HepG2 (cell line): ENCODE measurements around the gene TEKT5. TPM values are rescaled to one million over a fixed set of nuclear protein-coding genes. Genes with fewer than 3 reads are reported as not detected.
A peak's percentile ranks its signal among the peaks of the same experiment; 100 is the strongest.

ENCODE experiments used
- ATAC-seq: fragments of 200-7000 bp; cut with Tn5 transposase; 3 replicates; pipeline ENCODE4 v1.9.1; 2020; ENCODE audit warnings: mild to moderate bottlenecking, moderate library complexity
- BruUV-seq: library from RNA; stranded (reverse); fragments of 400-500 nt; replicated peaks from 2 replicates; lab custom pipeline; 2021; lab: Mats Ljungman, UMichigan
- CTCF ChIA-PET: fragments of 300-600 bp; formaldehyde crosslinking; extraction: SDS; loops from one replicate; lab custom pipeline; 2021; ENCODE audit warnings: low total read pairs, inconsistent platforms, low intra/inter-chr PET ratio; lab: Yijun Ruan, JAX
- POLR2A ChIA-PET: fragments of 350-600 bp; sonication (Branson Sonifier 250); formaldehyde crosslinking; loops from one replicate; lab custom pipeline; 2020; ENCODE audit warnings: antibody characterized with exemption, inconsistent platforms; lab: Yijun Ruan, JAX
- DNase-seq: peaks from one replicate; pipeline ENCODE4 v3.0.0-alpha.2; 2015; ENCODE audit warnings: low spot score
- FAIRE-seq: peaks from 3 replicates; lab custom pipeline; 2011; peaks lifted over from hg19 to GRCh38; lab: Jason Lieb, UNC
- H2AFZ ChIP-seq: one replicate; pipeline ENCODE4 v1.6.1; 2011; ENCODE audit warnings: low read length, inconsistent platforms
- H3K27ac ChIP-seq: fragments of 300-600 bp; 3 replicates; pipeline ENCODE4 v1.8.0; 2011; ENCODE audit warnings: mixed run types, mild to moderate bottlenecking, mixed read lengths, low read length, inconsistent platforms; ENCODE audit not compliant: insufficient read depth; ENCODE audit errors: extremely low read length
- H3K27me3 ChIP-seq, 2 experiments: fragments of 200-600 bp in 1 of 2; 2 replicates in 1 of 2; 3 replicates in 1 of 2; pipeline versions ENCODE4 v1.6.0 to v1.8.0; 2011; ENCODE audit warnings: low read length in 2 of 2, mild to moderate bottlenecking in 2 of 2, moderate library complexity in 2 of 2, inconsistent platforms in 1 of 2; ENCODE audit not compliant: insufficient read depth in 2 of 2, control insufficient read depth in 1 of 2
- H3K36me3 ChIP-seq, 2 experiments: fragments of 200-600 bp in 1 of 2; replicated peaks in 1 of 2; 2 replicates in 1 of 2; 3 replicates in 1 of 2; pipeline versions ENCODE4 v1.5.1 to v1.8.0; 2011; ENCODE audit warnings: low read length in 2 of 2, inconsistent platforms in 1 of 2; ENCODE audit not compliant: insufficient read depth in 2 of 2, control insufficient read depth in 1 of 2
- H3K4me1 ChIP-seq: 2 replicates; pipeline ENCODE4 v1.5.1; 2012; ENCODE audit warnings: low read length, inconsistent platforms; ENCODE audit not compliant: insufficient read depth
- H3K4me2 ChIP-seq: 2 replicates; pipeline ENCODE4 v1.6.0; 2011; ENCODE audit warnings: low read depth, low read length, inconsistent platforms
- H3K4me3 ChIP-seq, 3 experiments: fragments of 200-600 bp in 1 of 3; sonication (generic), shearing (Covaris generic) in 1 of 3; replicated peaks in 1 of 3; 2 replicates each; pipeline ENCODE4 v1.5.1; 2011 to 2016; ENCODE audit warnings: low read length in 3 of 3, inconsistent platforms in 2 of 3, low read depth in 2 of 3, mild to moderate bottlenecking in 2 of 3, control low read depth in 1 of 3, mixed read lengths in 1 of 3; ENCODE audit not compliant: insufficient read depth in 1 of 3
- H3K79me2 ChIP-seq: one replicate; pipeline ENCODE4 v1.6.1; 2011; ENCODE audit warnings: low read length, inconsistent platforms; ENCODE audit not compliant: insufficient read depth
- H3K9ac ChIP-seq: 2 replicates; pipeline ENCODE4 v1.6.0; 2011; ENCODE audit warnings: mild to moderate bottlenecking, low read depth, low read length, inconsistent platforms; ENCODE audit not compliant: insufficient read depth
- H3K9me3 ChIP-seq: 2 replicates; pipeline ENCODE4 v1.5.1; 2012; ENCODE audit warnings: mild to moderate bottlenecking, low read length
- H4K20me1 ChIP-seq: 2 replicates; pipeline ENCODE4 v1.6.0; 2011; ENCODE audit warnings: inconsistent platforms, mild to moderate bottlenecking, low read length, moderate library complexity; ENCODE audit not compliant: insufficient read depth
- BRCA1 ChIP-seq: sonication (generic); formaldehyde crosslinking; IDR thresholded peaks from 2 replicates; pipeline ENCODE4 v1.4.0; 2020; ENCODE audit warnings: missing genetic modification reagents
- FOXM1 ChIP-seq: sonication (generic); formaldehyde crosslinking; IDR thresholded peaks from 2 replicates; pipeline ENCODE4 v1.5.0; 2020; ENCODE audit warnings: missing genetic modification reagents
- HOXA7 ChIP-seq: sonication (generic); formaldehyde crosslinking; IDR thresholded peaks from 2 replicates; pipeline ENCODE4 v1.8.1; 2022; ENCODE audit warnings: mild to moderate bottlenecking, missing genetic modification reagents, moderate library complexity
- ZNF460 ChIP-seq: sonication (generic); formaldehyde crosslinking; IDR thresholded peaks from 2 replicates; pipeline ENCODE4 v1.5.1; 2020; ENCODE audit warnings: missing genetic modification reagents, mild to moderate bottlenecking, borderline replicate concordance
- WGBS: methylation state at CpG from one replicate; pipeline ENCODE4 v1.1.6; 2017; ENCODE audit warnings: low lambda C conversion rate; 5-methylcytosine and 5-hydroxymethylcytosine counted together
- in situ Hi-C: cut with HindIII; loops from 2 replicates; pipeline ENCODE4 v1.10.0; 2017; ENCODE audit warnings: low pct_unique_long_range_greater_than_20kb; ENCODE audit not compliant: extremely low pct_ligation_motif_present
- intact Hi-C: fragments of 100-400 bp; cut with micrococcal nuclease; formaldehyde crosslinking; loops from one replicate; pipeline ENCODE4 v1.10.0; 2022; ENCODE audit not compliant: unreplicated experiment
- polyA plus RNA-seq, 8 experiments: library from polyadenylated mRNA; depleted of rRNA in 3 of 8; stranded (reverse) in 7 of 8; unstranded in 1 of 8; fragments of >200 nt; fragmentation: Illumina TruSeq in 4 of 8; extraction: Trizol in 4 of 8; gene quantifications; 2 replicates each; pipeline versions ENCODE4 v1.2.1 to v1.2.3, GENCODE V29; 2011 to 2016; ENCODE audit warnings: low read depth in 4 of 8, missing spikeins in 1 of 8, mixed read lengths in 1 of 8; ENCODE audit not compliant: insufficient read depth in 1 of 8
- total RNA-seq, 5 experiments: library from RNA; depleted of rRNA; stranded (reverse); fragments of >200 nt; fragmentation: Illumina TruSeq; extraction: Trizol; gene quantifications; 2 replicates each; pipeline ENCODE4 v1.2.3, GENCODE V29; 2016; ENCODE audit warnings: low read depth in 1 of 5
- TF ChIP-seq, protein P1 (sequence below): sonication (generic); formaldehyde crosslinking; IDR thresholded peaks from 2 replicates; pipeline ENCODE4 v1.9.0; 2022; ENCODE audit warnings: low read depth, missing genetic modification reagents
- TF ChIP-seq, protein P2 (sequence below): sonication (generic); formaldehyde crosslinking; conservative IDR thresholded peaks from 2 replicates; pipeline ENCODE4 v1.8.1; 2023; ENCODE audit warnings: missing genetic modification reagents

Gene TEKT5
- total and polyA plus RNA-seq, 2 of the 13 experiments (the other 11 are each of a cell fraction or from before 2014, with no cell fraction given), result 0.16 TPM; not detected in 1

DNA sequence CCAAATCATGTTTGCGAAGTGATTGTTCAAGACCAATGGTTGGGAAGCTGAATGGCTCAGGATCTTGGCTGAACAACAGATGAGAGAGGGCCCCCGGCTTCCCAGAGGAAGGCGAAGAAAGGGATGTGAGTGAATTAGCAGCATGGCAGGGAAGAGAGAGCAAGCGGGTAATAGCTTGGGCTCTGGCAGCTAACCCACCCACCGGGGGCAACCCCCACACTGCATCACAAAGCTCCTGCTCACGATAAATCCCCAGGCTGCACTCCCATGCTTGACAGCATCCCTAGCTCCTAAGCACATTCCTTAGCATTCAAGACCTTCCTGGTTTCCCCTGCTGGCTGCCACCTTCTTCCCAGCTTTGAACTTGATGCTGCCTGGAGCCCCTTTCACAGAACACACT, 88.1 kb downstream of the TEKT5 start:
- Histone ChIP-seq H4K20me1 (no peaks in the 10 kb centered on the region), H3K79me2 (no peaks in the 10 kb centered on the region), H3K4me2 (no peak overlapping the region), H3K27ac (no peak overlapping the region), H3K4me3 (no peak overlapping the region), H3K36me3 (no peaks in the 10 kb centered on the region), H3K9ac (no peak overlapping the region), H3K27me3 (peaks cover 0 to 17% of the 10 kb centered on the region in 2 experiments; a peak in 2 of 5 replicates), H3K9me3 (no peaks in the 10 kb centered on the region), H2AFZ (no peak overlapping the region), H3K4me1 (peaks cover 47% of the 10 kb centered on the region)
- TF ChIP-seq FOXM1, result no peak
- no peak for TF ChIP-seq HOXA7
- TF ChIP-seq, protein P1, sequence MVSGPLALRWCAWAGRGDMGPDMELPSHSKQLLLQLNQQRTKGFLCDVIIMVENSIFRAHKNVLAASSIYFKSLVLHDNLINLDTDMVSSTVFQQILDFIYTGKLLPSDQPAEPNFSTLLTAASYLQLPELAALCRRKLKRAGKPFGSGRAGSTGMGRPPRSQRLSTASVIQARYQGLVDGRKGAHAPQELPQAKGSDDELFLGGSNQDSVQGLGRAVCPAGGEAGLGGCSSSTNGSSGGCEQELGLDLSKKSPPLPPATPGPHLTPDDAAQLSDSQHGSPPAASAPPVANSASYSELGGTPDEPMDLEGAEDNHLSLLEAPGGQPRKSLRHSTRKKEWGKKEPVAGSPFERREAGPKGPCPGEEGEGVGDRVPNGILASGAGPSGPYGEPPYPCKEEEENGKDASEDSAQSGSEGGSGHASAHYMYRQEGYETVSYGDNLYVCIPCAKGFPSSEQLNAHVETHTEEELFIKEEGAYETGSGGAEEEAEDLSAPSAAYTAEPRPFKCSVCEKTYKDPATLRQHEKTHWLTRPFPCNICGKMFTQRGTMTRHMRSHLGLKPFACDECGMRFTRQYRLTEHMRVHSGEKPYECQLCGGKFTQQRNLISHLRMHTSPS, result 0 out of 2 replicates have a peak, but pooled peaks have one; percentile 49
- BruUV-seq, result no TSS peak
- intact Hi-C loops (no loop called here), in situ Hi-C loops (no loop called here)
- 64% methylated on average over 6 of the region's 6 CpGs for WGBS
- DNase-seq (no peak), ATAC-seq (no peak), FAIRE-seq (no peak)
- ChIA-PET POLR2A (interaction anchor here (1.6 kb wide), 1 partner anchor 138 kb away, joined by 3 read pairs; no protein-coding TSS in a partner anchor), CTCF (no interaction called here)

DNA sequence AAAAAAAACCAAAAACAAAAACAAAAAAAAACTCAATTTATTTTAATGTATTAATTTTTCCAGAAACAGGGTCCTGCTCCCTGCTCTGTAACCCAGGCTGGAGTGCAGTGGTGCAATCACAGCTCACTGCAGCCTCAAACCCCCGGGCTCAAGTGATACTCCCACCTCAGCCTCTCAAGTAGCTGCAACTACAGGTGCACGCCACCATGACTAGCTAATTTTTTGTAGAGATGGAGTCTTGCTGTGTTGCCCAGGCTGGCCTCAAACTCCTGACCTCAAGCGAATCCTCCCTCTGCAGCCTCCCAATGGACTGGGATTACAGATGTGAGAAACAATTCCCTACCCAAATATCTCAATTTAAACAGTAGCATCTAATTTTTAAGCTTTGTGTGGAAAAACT, 89.1 kb downstream of the TEKT5 start:
- H3K9ac ChIP-seq, result no peak overlapping the region
- BruUV-seq, result no TSS peak
- H3K4me1 ChIP-seq, result peaks cover 47% of the 10 kb centered on the region
- intact Hi-C loops (no loop called here), in situ Hi-C loops (no loop called here)
- ChIA-PET CTCF (no interaction called here), POLR2A (interaction anchor here (1.6 kb wide), 1 partner anchor 25 kb away, joined by 5 read pairs; the partner anchor contains the start of gene EMP2)
- no peak for FAIRE-seq
- H3K79me2 ChIP-seq, result no peaks in the 10 kb centered on the region
- H3K4me3 ChIP-seq, result no peak overlapping the region
- H3K27ac ChIP-seq, result no peak overlapping the region
- no peak for ATAC-seq
- peaks cover 0 to 25% of the 10 kb centered on the region in 2 experiments; a peak in 3 of 5 replicates for H3K27me3 ChIP-seq
- H3K36me3 ChIP-seq, result no peaks in the 10 kb centered on the region
- DNase-seq, result no peak
- no peak overlapping the region for H2AFZ ChIP-seq
- WGBS, result 46% methylated on average over 3 of the region's 3 CpGs
- H3K4me2 ChIP-seq, result no peak overlapping the region
- H4K20me1 ChIP-seq, result no peaks in the 10 kb centered on the region
- H3K9me3 ChIP-seq, result no peaks in the 10 kb centered on the region
- TF ChIP-seq, protein P2, sequence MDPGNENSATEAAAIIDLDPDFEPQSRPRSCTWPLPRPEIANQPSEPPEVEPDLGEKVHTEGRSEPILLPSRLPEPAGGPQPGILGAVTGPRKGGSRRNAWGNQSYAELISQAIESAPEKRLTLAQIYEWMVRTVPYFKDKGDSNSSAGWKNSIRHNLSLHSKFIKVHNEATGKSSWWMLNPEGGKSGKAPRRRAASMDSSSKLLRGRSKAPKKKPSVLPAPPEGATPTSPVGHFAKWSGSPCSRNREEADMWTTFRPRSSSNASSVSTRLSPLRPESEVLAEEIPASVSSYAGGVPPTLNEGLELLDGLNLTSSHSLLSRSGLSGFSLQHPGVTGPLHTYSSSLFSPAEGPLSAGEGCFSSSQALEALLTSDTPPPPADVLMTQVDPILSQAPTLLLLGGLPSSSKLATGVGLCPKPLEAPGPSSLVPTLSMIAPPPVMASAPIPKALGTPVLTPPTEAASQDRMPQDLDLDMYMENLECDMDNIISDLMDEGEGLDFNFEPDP (CRISPR knock-in tag), result 0 out of 2 replicates have a peak, but pooled peaks have one; percentile 78
- TF ChIP-seq ZNF460 (CRISPR knock-in tag) (peak; percentile 72; the same call in 1 of the 2 replicates), BRCA1 (CRISPR knock-in tag) (no peak)
- TF ChIP-seq, all 625 proteins: peak for 2
